Measurements from ENCODE around the gene NKX6-2. TPM values are rescaled to one million over a fixed set of nuclear protein-coding genes. Genes with fewer than 3 reads are reported as not detected.

Gene NKX6-2
- total RNA-seq, 1 donor from 2014 or later = not detected

GRCh38 chr10:132813001-132813401, 27.1 kb upstream of the NKX6-2 start:
- DNase-seq (ENCODE audit: low read depth in 2 of 2) = no peak

GRCh38 chr10:132812520-132812919, 26.6 kb upstream of the NKX6-2 start:
- no peak for DNase-seq (ENCODE audit: low read depth in 2 of 2)

GRCh38 chr10:132811891-132812481, 26.0 kb upstream of the NKX6-2 start:
- no peak for DNase-seq (ENCODE audit: low read depth in 2 of 2)

DNA sequence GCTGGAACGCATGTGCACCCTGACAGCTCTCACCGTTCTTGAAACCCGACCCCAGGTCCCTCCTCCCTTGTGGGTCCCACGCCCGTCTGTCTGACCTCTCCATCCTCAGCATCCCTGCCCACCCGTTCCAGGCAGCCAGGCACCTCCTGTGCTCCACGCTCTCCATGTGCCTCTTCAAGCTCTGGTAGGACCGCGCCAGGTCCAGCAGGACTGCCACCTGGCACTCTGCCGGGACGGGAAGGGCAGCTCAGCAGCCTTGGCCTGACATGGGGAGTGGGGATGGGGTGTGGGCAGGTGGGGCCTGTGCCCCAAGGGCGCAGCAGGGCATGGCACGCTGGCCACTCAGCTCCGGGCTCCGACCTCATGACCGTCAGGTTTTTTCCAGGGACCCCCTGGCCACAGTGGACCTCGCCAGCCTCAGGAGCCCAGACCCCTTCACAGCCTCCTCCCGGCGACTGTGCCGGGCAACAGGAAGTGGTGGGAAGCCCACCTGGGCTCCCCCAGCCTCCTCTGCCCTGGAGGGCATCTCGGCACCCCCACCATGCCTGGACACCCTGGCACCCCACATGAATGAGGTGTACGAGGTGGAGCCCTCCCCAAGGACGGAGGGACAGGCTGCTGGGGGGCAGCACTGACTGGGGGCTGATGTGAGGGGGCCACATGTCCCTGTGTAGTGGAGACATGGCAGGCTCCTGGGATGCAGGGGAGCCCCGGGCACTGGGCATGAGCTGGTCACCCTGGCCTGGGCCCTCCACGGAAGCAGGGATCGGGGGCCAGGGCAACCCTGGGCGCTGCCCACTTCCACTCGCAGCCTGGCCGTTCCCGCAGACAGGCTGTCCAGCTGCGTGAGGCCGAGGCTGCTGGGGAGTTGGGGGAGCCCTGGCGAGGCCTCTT, 25.1 kb upstream of the NKX6-2 start:
- DNase-seq (ENCODE audit: low read depth in 2 of 2) = no peak

DNA sequence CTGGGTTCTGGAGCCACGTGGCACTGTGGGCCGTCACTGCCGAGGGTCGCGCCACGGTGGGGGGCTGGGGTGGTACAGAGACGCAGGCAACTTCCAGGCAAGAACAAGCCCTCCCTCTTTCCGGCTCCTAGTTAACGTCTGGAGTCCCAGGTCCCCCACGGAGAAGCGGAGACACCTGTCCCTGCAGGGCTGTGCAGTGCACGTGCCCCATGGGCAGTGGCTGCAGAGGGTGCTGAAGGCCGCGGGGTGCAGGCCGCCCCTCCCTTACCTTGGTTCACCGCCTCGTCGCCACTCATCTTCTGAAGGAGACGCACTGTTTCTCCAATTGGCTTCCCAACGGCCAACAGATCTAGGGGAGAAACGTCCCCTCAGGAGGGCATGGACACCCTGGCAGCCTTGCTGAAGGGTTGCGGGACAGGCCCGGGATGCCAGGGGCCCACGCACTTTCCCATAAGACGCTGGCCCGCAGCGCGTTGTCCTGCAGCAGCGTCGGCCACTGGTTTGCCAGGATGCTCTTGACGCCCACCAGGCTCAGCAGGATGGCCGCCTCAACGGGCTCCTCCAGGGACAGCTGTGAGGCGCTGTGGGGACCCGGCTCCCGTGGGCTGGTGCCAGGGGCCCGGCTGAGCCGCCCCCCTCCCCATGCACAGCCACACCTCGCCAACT, 24.3 kb upstream of the NKX6-2 start:
- no peak for DNase-seq (ENCODE audit: low read depth in 2 of 2)

DNA sequence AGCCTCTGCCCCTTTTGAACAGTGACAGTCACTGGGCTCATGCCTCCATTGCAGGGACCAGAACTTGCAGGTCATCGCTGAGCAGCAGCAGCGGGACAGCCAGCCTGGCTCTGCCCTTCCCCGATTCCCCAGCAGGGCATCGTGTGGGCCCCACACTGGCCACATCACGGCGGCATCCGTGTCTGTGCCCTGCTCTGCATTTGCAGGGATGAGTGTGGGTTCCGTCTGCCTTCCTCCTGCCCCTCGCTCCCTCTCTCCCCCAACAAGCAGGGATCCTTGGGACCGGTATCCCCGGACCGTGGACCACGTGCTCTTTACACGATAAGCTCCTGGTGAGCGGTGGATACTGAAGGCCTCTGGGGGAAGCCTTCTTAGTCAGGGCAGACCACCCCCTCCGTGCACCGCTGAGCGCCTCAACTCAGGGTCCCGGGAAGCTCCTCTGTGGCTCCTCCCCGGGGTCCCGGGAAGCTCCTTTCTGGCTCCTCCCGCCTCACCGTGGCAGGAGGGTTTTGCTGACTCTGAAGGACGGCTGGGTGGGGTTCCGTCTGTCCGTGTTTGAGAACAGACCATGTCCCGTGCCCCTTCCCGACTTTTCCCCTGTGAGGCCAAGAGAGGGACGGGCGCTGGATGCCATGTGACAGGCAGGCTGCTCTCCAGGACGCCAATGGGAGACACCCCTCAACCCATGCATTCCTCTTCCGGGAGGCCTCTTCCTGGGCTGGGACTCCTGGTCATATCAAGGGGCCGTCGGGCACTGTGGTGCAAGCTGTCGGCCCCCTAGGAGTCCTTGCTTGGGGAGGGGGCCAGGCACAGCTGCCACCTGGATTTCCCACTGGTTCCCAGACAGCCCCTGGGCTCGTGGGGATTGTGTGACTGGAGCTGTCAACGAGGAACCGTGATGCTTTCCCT, 23.5 kb upstream of the NKX6-2 start:
- no peak for DNase-seq (ENCODE audit: low read depth in 2 of 2)

- DNase-seq (ENCODE audit: low read depth in 2 of 2) = no peak
Measured at GRCh38 chr10:132808383-132809231, 22.7 kb upstream of the NKX6-2 start.

- DNase-seq (ENCODE audit: low read depth in 2 of 2) = no peak
Measured at GRCh38 chr10:132807621-132808049, 21.7 kb upstream of the NKX6-2 start.

DNA sequence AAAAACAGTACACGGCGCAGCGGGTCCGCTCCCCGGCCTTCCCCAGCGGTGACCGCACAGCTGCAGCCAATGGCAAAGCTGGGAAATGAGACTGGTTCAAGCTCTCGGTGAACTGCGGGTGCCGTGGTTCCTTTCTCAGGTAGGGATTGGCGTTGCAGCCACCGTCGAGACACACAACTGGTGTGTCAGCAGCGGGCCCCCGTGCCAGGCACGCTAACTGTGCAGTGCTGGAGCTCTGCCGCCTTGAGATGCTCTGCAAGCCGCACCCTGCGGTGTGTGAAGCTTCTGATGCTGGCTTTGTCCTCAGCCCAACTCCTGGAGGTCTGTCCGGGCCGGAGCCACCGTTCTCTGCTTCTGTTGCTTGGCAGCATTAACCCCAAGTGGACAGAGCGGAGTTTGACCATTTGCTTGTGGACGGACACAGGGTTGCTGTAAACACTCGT, 20.6 kb upstream of the NKX6-2 start:
- no peak for DNase-seq (ENCODE audit: low read depth in 2 of 2)

- DNase-seq (ENCODE audit: low read depth in 2 of 2) = peak in 1 of 2 donors; percentile 56
Measured at GRCh38 chr10:132806110-132806509, 20.2 kb upstream of the NKX6-2 start.

DNA sequence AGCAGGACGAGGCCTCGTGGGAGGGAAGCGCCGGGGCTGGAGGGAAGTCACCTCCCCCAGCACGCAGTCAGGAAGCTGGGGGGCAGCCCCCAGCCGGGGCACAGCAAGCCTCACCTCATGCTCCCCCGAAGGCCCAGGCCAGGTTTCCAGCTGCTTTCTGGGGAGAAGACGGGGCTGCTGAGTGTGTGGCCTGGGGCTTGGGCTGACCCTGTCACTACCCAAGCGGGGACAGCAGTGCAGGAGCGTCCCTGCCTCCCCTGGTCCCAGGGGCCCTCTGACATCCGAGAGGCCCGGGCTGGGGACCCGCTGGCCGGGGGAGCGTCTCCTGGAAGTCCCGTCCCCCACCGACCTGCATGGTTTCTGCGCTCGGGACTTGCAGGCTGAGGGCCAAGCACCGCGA, 19.7 kb upstream of the NKX6-2 start:
- DNase-seq (ENCODE audit: low read depth in 2 of 2) = no peak

- DNase-seq (ENCODE audit: low read depth in 2 of 2) = no peak
Measured at GRCh38 chr10:132804785-132805426, 19.0 kb upstream of the NKX6-2 start.

- DNase-seq (ENCODE audit: low read depth in 2 of 2) = no peak
Measured at GRCh38 chr10:132804287-132804686, 18.3 kb upstream of the NKX6-2 start.

GRCh38 chr10:132803416-132804210, 17.7 kb upstream of the NKX6-2 start:
- no peak for DNase-seq (ENCODE audit: low read depth in 2 of 2)

DNA sequence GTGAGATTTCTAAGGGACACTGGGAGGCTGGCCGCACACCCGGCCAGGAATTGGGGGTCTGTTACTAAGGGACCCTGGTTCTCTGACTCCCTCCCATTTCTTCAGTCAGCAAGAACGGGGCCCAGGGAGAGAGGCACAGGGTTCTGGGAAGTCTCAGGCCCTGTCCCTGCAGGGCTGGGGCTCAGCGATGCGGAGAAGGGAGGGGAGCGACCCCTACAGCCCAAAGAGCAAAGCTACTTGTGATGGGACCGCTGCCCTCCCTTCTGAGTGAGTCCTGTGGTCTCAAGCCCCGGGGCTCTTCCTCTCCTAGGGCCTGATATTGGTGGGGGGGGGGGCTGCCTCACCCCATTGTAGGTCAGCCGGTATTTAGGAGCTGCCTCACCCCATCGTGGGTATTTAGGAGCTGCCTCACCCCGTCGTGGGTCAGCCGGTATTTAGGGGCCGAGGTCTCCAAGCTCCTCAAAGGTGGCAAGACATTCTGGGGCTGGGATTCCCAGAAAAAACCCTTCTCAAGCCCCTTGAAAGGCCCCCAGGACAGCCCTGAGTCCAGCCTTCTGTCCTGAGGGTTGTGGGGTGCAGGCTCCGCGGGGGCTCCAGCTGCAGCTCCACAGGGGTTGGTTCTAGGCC, 16.9 kb upstream of the NKX6-2 start:
- DNase-seq (ENCODE audit: low read depth in 2 of 2) = no peak

GRCh38 chr10:132802048-132802447, 16.1 kb upstream of the NKX6-2 start:
- no peak for DNase-seq (ENCODE audit: low read depth in 2 of 2)

DNA sequence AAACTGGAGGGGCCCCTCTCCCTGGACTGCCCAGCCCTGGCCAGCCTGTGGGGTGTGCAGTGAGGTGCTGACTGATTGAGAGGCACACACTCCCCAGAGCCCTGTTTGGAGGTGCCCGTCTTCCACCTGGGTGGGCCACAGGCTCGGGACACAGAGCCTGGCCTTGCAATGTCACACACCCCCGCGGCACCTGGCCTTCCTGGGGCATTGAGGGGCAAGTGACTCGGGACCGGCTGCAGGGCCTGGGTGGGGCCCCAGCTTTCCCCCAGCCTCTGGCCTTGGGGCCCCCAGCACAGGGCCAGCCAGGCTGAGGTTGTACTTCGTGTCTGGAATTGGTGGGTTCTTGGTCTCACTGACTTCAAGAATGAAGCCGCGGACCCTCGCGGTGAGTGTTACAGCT, 13.9 kb upstream of the NKX6-2 start:
- DNase-seq (ENCODE audit: low read depth in 2 of 2) = no peak

DNA sequence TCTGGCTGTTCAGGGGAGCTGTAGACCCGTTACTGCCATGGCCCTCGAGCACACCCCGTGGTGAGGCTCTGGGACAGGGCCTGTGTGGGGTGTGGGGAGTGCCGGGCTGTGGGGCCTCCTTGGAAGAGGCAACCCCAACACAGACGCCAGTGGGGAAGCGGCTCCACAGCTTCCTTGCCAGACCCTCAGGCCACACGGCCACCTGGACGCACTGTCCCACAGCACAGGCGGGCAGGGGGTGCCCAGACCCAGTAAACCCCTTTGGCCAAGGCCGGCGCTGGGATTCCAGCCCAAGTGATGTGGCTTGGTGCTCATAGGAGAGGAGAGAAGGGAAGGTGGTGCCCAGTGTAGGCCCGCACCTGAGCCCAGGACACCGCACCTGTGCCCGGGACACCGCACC, 12.9 kb upstream of the NKX6-2 start:
- DNase-seq (ENCODE audit: low read depth in 2 of 2) = no peak

DNA sequence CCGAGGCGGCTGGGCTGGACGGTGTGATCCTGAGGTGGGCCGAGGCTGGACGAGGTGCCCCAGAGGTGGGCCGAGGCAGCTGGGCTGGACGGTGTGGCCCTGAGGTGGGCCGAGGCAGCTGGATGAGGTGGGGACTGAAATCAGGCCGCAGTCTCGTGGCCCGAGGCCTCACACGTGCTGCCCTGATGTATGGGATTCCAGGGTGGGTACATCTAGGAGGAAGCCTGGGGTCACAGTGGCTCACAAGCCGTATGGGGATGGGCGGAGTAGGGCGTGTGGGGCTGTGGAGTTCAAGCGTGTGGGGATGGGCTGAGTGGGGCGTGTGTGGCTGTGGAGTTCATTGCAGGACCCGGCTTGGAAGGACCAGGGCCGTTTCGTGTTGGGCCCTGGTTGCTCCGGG, 12.5 kb upstream of the NKX6-2 start:
- no peak for DNase-seq (ENCODE audit: low read depth in 2 of 2)

Data from lung microvascular endothelial cell (primary cell).